GM18858 (cell line): ENCODE data around the gene NUCB1.
A peak's percentile ranks its signal among the peaks of the same experiment; 100 is the strongest.

Experiments
- ATAC-seq: cut with Tn5 transposase; IDR thresholded peaks from one replicate; pipeline ENCODE4 v1.9.1; 2021; ENCODE audit not compliant: unreplicated experiment

The NUCB1 gene

GRCh38 chr19:48933382-48933932 is 33.3 kb downstream of the NUCB1 start, which contains the start of gene DHDH:
TSS of gene DHDH (plus strand) at chr19:48933699. CDS start at chr19:48933722, 23 bp downstream.
- no peak for ATAC-seq

GRCh38 chr19:48934837-48935236 is 34.7 kb downstream of the NUCB1 start:
- ATAC-seq, result no peak

- no peak for ATAC-seq
Observed at GRCh38 chr19:48935864-48936263, 35.8 kb downstream of the NUCB1 start.

GRCh38 chr19:48938256-48938655 is 38.1 kb downstream of the NUCB1 start:
- ATAC-seq, result no peak

- ATAC-seq, result no peak
Observed at GRCh38 chr19:48940902-48941301, 40.8 kb downstream of the NUCB1 start.

GRCh38 chr19:48943081-48943480 is 43.0 kb downstream of the NUCB1 start:
- ATAC-seq, result no peak

GRCh38 chr19:48945415-48945814 is 45.3 kb downstream of the NUCB1 start:
- no peak for ATAC-seq

- no peak for ATAC-seq
Observed at GRCh38 chr19:48945817-48946216, 45.7 kb downstream of the NUCB1 start.

- ATAC-seq, result no peak
Observed at GRCh38 chr19:48946463-48947257, 46.5 kb downstream of the NUCB1 start.

GRCh38 chr19:48947258-48947542 is 47.1 kb downstream of the NUCB1 start:
- no peak for ATAC-seq

GRCh38 chr19:48950159-48950558 is 50.0 kb downstream of the NUCB1 start:
- no peak for ATAC-seq

GRCh38 chr19:48950830-48951519 is 50.9 kb downstream of the NUCB1 start:
- ATAC-seq, result no peak

GRCh38 chr19:48953141-48953540 is 53.0 kb downstream of the NUCB1 start:
- no peak for ATAC-seq

GRCh38 chr19:48953990-48954594 is 54.0 kb downstream of the NUCB1 start:
- no peak for ATAC-seq

GRCh38 chr19:48954595-48955307 is 54.6 kb downstream of the NUCB1 start, which contains the start of gene BAX:
TSS of gene BAX (plus strand) at chr19:48954875. CDS start at chr19:48954929, 54 bp downstream.
- ATAC-seq, result peak; percentile 54

- peak; percentile 10 for ATAC-seq
Observed at GRCh38 chr19:48955308-48955958, 55.3 kb downstream of the NUCB1 start.

GRCh38 chr19:48958006-48958405 is 57.9 kb downstream of the NUCB1 start:
- ATAC-seq, result no peak

- ATAC-seq, result no peak
Observed at GRCh38 chr19:48959341-48960239, 59.5 kb downstream of the NUCB1 start.

GRCh38 chr19:48961051-48961649 is 61.0 kb downstream of the NUCB1 start:
- no peak for ATAC-seq
